HG02938 (cell line): ENCODE results near the gene PLXNA3.
A peak's percentile ranks its signal among the peaks of the same experiment; 100 is the strongest.
"Not testable (repeated sequence)": the region's sequence is repeated elsewhere in the genome, so short reads cannot be mapped to it uniquely, and the experiment has no call there.

ENCODE experiments used
- ATAC-seq: cut with Tn5 transposase; IDR thresholded peaks from one replicate; pipeline ENCODE4 v1.9.1; 2021; ENCODE audit warnings: mild to moderate bottlenecking, moderate library complexity; ENCODE audit not compliant: unreplicated experiment

The PLXNA3 gene

DNA sequence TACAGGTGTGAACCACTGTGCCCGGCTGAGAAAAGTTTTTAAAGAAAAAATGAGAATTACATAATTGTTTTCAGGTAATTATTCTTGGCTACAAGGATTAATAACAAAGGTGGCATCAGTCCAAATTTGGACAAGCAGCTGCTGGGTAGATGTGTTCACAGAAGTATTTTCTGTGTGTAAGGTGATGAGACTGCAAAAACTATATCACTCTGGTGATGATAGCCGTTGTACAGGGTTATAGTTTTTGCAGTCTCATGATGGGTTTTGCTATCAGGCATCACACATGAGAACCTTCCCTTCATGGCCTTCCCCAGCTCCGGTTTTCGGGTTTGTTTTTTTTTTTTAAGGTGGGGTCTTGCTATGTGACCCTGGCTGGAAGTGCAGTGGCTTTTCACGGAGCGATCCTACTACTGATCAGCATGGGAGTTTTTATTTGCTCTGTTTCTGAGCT lies 37.4 kb downstream of the PLXNA3 start:
- ATAC-seq, result no peak

DNA sequence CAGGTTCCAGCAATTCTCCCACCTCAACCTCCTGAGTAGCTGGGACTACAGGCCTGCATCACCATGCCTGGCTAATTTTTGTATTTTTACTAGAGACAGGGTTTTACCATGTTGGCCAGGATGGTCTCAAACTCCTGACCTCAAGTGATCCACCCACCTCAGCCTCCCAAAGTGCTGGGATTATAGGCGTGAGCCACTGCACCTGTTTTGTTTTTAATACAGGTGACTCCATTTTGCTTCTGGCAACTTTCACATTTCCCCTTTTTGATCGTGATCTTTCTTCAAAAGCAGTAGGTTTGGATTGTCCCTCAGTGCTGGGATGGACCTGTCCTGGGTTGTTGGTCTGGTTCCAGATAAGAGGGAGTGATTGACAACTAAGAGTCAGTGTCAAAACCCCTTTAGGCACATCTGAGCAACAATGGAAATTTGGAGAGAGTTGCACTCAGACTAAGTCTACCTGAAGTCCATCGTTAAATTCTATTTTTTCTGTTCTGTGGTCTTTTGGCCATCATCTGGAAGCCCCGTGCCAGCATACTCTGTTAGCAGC lies 38.6 kb downstream of the PLXNA3 start:
- ATAC-seq, result not testable (repeated sequence)

DNA sequence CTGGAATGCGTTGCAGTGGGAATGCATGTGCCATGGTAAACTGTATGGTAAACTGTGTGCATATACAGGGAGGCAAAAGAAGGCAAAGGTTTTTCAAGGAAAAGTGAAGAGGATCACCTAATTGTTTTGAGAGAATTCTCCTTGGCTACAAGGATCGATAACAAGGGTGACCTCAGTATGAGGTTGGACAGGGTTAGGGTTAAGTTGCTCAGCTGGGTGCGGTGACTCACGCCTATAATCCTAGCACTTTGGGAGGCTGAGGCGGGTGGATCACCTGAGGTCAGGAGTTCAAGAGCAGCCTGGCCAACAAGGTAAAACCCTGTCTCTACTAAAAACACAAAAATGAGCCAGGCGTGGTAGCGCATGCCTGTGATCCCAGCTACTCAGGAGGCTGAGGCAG lies 43.3 kb downstream of the PLXNA3 start:
- ATAC-seq, result not testable (repeated sequence)

DNA sequence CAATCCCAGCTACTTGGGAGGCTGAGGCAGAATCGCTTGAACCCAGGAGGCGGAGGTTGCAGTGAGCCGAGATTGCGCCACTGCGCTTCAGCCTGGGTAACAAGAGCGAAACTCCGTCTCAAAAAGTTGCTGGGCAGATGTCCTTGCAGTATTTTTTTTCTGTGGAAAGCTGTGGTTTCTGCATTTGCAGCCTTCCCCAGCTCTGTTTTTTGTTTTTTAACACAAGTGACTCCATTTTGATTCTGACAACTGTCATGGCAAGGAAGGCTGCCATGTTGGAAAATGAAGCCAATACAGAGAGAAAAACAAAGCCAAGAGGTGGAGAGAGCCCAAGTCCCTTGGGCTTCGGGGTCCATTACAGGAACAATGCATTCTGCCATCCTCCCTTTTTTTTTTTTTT lies 44.0 kb downstream of the PLXNA3 start:
- ATAC-seq, result no peak

DNA sequence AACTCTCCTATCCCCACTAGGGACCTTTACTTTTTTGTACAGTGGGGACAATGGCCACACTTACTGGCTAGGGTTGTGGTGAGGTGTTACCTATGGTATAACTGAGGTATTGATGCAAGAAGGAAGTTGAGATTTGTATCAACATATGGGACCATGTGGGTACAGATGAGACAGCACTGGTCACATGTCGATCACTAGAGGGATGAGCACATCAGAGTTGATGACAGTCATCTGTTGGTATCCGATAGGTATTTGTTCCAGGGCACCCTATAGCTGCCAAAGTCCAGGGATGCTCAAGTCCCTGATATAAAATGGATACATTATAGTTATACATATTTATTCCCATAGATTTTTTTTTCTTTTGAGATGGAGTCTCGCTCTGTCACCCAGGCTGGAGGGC lies 44.9 kb downstream of the PLXNA3 start:
- ATAC-seq, result no peak

DNA sequence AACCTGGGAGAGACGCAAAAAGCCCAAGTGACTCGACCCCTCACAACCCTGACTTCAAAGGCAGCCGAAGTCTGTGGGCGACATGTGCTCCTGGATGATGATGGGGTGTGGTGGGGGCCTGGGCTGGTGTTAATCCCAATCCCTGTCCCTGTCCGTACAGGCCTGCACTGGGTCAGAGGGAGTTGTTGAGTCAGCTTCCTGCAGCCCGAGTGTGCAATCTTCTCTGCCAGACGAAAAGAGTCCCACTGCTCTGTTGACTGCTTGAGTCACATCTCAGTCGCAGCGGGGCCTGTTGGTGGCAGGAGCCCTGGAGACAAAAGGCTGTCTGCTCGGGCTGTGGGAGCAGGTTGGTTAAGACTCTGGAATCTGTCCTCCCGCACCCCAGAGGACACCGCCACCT lies 47.7 kb downstream of the PLXNA3 start:
- no peak for ATAC-seq

DNA sequence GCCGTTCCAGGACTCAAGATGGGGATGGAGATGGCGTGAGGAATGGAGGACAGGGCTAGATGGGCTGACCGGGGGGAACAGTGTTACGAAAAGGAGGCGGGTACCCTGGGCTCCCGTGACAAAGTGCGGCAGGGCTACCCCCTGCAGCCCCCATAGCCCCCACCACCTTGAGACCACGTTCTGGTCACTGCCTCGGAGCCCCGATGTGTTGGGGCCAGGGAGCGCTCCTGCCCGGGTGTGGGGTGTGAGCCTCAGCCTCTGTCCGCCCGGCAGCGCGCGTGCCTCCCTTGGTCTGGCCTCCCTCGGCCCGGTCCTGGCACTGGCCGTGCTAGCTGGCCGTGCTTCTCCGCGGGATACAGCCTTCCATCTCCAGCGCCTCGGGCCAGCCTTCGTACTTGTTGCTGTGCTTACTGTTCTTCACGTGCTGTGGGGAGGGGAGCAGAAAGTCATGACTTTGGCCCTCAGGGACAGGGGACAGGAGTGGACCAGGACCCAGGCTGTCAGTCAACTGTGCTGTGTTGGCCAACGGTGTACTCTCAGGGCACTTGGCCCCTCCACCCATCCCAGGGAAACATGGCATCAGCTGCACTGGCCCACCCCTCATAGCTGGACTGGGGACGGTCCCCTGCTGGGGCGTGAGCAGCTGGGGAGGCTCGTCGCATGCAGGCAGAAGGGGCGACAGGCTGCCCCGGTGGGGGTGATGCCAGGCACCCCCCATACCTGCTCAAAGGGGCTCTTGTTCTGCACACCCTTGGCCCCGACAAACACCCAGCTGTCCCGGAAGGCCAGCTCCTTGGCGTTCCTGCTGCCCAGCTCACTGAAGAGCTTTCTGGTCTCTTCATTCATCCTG lies 48.6 kb downstream of the PLXNA3 start:
- no peak for ATAC-seq

DNA sequence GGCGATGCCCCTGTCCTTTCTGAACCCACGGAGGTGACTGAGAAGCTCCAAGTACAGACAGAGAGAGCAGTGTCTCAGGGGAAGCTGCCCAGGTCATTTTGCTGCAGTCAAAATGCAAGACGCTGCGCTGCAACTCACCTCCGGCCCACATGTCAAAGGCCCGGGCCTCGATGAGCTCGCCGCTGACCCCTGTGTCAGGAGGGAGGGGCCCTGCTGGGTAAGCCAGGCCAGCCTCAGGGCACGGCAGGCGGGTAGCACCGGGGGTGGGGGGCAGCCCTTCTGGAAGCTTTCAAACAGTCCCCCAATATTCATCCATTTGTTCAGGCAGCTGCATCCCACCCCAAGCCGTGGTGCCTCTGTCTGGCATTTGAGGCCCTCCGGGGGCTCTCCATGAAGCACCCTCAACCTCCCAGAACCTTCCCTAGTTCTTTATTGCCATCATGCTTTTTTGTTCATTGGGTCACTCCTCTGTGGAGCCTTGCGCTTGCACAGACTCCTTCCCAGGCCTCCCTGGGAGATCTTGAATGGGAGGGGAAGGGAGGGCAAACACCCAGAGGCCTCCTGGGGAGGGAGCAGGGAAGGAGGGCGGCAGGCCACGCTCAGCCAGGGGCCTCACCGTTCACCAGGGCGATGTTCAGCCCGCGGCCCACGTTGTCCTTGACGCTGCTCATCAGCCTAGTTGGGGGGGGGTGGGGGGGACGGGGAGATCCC lies 49.7 kb downstream of the PLXNA3 start:
- no peak for ATAC-seq

DNA sequence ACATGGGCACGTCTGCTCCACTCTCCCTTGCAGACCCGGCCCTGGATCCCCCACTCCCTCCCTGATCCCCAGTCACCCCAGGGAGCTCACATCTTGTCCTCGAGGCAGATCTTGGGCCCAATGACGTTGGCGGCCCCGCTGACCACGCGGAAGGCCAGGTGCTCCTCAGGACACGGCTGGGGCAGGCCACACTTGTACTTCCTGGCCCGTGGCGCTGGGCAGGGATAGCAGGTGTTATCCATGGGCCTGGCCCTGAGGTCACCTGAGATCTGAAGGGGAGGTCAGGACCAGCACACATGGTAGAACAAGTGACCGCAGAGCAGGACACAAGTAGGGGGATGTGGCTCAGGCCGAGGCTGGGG lies 50.3 kb downstream of the PLXNA3 start:
- no peak for ATAC-seq

DNA sequence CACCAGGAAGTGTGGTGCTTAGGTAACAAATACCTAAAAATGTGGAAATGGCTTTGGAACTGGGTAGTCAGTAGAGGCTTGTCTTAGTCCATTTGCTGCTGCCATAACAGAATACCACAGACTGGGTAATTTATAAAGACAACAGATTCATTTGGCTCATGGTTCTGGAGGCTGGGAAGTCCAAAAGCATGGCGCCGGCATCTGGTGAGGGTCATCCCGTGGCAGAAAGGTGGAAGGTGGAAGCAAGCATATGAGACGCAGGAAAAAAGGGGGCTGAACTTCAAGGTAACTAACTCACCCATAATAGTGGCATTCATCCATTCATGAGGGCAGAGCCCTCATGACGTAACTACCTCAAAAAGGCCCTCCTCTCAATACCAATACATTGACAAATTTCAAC lies 51.4 kb downstream of the PLXNA3 start:
- ATAC-seq, result no peak

DNA sequence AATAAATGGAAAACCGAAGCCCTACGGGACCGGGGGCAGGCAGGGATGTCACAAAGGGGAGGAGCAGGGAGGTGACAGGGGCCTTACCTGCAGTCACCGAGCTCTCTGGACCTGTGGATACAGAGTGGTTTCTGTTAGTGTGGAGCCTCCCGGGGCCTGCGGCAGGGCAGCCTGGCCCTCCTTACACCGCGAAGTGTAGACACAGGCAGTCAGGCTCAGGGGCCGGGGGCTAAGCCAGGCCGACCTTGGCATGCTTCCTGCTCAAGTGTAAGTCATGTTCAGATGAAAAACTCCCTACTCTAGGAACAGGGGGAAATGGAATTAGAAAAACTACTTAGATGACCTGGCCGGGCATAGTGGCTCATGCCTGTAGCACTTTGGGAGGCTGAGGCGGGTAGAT lies 53.7 kb downstream of the PLXNA3 start:
- ATAC-seq, result no peak

DNA sequence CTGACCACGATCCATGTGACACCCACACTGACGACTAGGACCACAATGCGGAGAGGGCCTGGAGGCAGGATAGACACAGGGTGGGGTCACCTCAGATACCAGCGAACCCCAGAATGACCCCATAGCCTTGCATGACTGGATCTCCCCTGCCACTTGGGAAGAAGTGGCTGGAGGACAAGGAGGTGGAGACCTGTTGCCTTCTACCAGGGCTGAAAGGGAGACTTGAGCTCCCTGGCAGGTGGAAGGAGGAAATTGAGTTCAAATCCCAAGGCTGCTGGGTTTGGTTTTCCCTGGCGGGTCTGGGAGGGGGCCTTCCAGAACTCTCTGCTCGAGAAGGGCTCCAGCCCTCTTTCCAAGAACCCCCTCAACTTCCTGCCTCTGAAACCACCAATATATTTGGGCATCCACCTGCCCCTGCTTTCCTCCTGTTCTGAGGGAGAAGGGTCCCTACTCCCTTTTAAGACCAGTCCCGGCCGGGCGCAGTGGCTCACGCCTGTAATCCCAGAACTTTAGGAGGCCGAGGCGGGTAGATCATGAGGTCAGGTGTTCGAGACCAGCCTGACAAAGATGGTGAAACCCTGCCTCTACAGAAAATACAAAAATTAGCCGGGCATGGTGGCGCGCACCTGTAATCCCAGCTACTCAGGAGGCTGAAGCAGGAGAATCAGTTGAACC lies 54.9 kb downstream of the PLXNA3 start:
- ATAC-seq, result no peak

DNA sequence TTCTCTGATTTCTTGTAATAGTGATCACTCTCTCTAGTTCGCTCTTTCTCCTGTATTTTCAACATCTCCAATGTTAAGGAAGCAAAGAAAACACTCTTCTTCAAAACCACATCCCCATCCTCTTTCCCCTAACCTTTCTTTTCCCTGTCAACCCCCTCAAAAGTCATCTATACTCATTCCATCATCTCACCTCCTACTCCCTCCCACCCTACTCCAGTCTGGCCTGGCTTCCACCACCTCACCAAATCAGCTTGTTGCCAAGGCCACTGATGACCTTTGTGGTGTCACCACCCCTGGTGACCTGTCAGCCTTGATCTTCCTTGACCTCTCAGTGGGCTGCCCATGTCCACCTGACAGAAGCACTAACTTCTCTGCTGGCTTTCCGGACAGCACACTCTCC lies 55.6 kb downstream of the PLXNA3 start:
- no peak for ATAC-seq

DNA sequence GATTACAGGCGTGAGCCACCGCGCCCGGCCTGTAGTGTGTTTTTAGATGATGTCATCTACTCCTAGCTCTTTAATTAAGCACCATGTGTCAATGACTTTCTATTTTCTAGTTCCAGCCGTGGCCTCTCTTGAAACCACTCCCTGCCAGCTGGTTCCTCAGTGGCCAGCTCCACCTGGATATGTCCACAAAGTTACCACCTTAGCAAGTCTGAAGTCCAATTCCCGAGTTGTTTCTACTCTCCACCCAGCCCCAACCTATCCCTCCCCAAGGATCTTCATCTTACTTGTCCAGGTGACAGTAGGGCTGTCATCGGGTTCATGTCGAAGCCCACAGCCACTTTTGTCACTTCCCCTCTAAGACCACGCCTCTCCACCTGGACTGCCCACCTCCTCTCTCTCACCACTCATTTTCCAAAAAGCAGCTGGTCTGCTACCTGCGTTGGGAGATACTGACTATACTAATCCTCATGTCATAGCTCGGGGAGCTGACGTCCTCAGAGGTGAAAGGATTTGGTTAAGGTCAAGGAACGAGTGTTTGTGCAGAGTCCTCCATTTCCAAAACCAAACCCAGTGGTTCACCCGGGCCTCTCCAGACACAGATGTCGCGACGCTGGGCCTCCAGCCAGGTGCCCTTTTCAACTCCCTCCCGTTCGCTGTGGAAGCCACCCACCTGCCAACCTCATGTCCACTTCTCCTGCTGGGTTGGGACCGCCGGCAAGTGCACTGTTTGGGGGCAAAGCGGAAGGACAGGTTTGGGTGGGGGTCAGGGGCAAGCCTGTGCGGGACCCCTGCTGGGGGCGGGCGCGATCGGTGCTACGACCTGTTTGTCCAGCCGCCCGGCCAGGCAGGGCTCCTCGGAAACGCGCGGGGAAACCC lies 57.2 kb downstream of the PLXNA3 start:
- ATAC-seq, result no peak

DNA sequence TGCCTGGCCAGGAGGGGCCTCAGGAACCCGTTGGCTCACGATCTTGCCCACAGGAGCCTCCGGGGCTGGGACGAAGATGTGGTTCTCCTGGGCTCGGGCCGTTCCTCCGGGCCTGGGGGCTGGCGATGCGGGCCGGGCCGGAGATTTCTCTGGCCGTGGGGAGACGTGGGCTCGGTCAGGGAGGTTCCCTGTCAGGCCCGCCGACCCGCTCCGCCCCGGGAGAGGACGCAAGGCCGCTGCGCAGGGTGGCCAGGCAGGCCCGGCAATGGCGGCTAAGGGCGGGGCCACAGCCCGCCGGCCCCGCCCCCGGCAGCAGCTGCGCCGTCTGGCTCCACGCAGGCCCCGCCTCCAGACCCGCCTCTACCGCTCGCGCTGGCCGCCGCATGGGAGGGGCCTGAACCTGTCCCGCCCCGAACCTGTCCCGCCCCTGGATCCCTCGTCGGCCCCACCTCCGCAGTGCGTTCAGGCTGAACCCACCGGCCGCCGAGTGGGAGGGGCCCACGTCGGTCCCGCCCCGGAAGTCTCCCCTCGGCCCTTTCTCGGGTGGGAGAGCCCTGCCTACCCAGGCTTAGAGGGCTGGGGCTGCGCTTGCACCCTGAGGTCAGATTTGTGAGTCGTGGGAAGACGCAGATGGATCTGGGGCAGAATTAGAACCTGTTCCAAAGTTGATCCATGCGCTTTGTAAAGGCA lies 58.0 kb downstream of the PLXNA3 start, which contains the start of gene FAM3A:
FAM3A (minus strand) TSS at position 267 of the 690 bp plus-strand sequence. CDS start 460 bp downstream, outside the sequence.
- ATAC-seq, result peak; percentile 85

DNA sequence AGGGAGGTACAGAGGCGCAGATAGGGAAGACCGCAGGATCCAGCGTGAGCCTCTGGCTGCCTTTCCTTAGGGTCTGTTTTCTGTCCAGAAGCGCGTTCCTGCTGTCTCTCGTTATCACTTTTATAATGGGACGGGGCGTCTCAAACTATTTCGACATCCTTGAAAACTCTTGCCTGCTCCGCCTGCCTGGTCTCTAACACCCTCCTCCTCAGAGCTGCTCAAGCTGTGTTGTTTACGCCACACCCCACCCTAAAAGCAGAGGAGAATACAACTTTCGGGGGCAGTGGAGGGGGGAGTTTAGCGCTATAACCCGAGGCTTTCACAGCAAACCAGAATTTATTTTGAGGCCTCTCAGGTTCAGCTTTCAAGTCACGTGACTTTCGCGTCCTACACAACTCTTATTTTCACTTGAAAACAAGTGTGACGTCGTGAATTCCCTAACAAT lies 58.6 kb downstream of the PLXNA3 start:
- ATAC-seq, result no peak

DNA sequence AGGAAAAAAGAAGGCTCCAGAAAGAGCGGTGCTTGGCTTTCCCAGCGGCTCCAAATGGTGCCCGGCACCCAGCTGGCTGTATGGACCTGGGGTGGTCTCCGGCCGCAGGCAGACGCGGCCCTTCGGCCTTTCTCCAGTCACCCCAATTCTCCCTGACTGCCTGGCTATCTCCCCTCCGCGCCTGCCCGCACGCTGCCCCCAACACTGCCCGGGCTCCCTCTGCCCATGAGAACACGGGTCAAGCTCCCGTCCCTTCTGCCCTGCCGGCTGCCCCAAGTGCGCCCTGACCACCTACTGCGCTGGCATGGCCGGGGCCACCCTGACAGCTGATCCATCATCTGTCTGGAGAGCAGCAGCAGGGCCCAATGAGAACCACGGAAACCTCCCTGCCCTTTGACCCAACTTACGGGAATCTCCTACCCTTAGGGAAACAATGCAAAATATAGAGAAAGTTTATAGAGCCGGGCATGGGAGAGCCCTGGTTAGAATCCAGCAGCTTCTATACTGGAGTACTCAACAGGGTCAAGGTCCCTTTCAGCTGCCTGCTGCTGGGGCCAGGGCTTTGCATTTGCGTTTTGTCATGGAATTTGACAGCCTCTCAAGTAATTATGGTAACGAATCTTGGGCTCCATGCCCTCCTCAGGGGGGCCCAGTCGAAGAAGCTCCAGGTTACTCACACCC lies 59.2 kb downstream of the PLXNA3 start:
- ATAC-seq, result no peak

DNA sequence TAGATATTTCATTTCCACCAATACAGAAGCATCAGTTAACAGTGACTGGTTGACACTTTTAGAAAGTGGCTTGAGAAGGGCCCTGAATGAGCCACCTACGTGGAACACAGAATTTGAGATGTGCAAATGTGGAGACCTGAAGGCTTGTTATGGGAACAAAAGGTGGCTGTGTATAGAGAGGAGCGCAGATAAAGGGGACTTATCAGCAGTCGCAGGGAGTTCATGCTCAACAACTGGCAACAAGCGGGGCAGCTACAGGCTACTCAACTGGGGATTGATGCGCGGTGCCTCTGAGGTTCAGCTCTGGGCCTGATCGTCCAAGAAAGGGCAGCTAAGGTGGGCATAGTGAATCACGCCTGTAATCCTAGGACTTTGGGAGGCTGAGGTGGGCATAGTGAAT lies 61.3 kb downstream of the PLXNA3 start:
- no peak for ATAC-seq
